Measurements from ENCODE around the gene CDK8.
"Not testable (repeated sequence)": the region's sequence is repeated elsewhere in the genome, so short reads cannot be mapped to it uniquely, and the experiment has no call there.

The CDK8 gene

DNA sequence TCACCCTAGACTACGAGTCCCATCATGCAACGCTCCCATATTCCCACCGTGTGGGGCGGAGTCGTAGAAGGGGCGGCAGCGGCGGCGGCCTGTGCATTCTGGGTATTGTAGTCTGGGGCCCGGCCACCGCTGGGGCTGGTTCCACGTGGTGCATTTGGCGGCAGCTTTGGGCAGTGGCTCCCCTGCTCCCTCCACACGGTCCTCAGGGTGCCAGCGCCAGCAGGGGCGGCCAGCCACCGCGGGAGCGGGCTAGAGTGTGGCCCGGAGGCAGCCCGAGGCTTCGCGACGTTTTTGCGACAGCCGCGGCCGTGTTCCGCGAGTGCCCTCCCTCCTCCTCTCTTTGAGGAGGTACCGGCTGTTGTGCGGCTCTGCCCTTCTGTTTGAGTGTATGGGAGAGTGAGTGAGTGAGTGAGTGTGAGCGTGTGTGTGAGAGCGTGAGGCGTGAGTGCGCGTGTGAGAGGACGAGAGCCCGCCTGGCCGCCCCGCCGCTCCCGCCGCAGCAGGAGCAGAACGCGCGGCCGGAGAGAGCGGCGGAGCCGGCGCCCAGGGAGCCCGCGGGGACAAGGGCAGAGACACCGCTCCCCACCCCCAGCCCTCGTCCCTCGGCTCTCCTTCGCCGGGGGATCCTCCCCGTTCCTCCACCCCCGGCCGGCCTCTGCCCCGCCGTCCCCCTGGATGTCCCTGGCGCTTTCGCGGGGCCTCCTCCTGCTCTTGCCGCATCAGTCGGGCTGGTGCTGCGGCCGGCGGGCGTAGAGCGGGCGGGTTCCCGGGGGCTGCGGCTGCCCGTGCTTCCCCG is at the start of gene CDK8:
Gene CDK8, plus strand, starts transcription at position 343 of the 796 bp plus-strand sequence. CDS start 513 bp downstream, outside the sequence.
- DNase-seq = no peak

DNA sequence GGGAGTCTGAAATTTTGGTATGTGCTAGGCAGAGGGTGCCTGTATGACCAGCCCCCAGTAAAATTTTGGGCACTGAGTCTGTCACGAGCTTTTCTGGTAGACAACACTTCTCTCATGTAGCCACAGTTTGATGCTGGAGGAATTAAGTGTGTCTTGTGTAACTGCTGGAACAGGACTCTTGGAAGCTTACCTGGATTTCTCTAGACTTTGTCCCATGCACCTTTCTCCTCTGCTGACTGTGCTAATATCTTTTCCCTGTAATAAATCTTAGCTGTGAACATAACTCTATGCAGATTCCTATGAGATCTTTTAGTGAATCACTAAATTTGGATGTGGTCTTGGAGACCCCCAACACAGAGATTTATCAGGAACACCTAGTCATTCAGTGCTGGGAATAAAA is 45.6 kb upstream of the CDK8 start:
- DNase-seq = no peak

DNA sequence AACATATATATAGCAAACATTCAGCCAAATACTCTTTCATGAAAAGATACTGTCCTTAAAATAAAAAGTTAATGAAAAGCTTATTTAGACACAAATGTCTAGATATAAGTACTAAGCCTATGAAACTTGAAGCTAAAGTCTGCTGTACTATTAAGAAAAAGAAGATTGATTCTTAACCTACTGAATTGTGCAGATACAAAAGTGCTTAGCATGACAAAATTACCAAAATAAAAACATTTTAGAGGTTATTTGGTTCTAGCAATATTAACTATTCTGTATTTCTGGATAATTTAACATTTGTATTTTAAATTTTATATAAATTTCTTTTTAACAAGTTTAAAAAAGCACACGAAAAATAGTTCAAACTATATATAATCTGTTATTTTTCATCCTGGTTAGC is 40.6 kb upstream of the CDK8 start:
- DNase-seq = no peak

DNA sequence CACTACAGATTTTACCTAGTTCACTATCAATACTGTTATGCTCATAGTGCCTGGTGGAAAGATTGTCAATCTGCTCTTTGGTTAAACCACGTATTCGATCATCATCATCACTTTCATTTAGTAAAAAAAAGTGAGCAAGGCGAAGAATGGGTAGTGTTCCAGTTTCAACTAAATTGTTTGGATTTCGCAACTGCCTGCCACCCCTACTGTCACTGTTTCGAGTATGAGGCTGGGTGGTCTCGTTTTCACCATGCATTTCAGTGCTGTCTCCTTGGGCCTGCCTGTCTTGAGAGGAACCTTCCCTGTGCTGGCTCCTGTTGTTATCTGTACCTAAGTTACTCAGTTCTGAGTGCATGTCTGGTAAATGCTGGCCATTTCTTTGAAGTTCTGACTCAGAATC is 39.9 kb upstream of the CDK8 start:
- DNase-seq = no peak

DNA sequence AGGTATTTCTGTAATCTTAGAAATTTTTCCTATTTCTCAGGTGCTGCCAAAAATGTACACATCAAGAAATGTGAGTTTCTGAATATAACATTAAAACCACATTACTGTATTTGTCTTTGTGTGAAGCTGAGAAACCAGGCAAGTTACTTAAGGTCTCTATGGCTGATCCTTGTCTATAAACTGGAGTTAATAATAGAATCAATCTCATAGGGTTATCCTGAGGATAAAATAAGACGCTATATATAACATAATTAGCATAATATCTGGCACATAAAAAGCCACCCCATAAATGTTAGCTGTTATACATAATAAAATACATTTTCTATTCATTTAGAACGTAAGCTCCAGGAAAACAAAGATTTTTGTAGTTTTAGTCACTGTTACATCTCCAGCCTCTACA is 37.9 kb upstream of the CDK8 start:
- DNase-seq = no peak

DNA sequence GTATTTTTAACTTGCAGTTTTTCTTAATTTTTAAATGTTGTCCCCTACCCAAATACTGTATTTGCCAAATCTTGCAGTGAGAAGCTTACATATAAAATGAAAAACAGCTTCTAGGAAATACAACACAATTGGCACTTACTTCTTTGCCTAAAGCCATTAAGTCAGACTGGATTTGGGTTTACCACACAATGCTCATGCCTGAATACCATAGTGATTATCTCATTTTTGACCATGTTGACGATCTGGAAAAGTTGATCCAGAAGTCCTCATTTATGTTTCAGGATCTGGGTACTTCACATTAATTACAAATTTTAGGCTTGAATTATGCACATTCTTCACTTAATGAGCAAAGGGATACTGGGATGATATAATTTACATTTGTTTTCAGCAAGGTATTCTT is 34.2 kb upstream of the CDK8 start:
- no peak for DNase-seq

DNA sequence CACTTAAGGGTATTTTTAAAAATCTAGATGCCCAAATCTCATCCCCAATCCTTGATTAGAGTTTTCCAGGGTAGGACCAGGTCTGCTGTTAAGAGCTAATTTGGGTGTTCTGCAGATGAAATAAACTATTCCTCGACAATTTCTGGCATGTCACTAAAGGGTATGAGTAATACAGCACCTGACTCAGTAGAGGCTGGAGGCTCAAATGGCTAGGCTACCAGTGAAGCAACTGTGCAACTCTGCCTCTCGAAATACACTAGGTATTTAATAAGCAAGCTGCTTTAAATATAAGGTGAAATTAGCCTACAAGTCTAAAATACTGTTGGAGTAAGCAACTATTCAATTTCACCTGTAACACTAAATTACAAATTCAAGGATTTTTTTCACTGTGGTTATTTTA is 33.4 kb upstream of the CDK8 start:
- no peak for DNase-seq

DNA sequence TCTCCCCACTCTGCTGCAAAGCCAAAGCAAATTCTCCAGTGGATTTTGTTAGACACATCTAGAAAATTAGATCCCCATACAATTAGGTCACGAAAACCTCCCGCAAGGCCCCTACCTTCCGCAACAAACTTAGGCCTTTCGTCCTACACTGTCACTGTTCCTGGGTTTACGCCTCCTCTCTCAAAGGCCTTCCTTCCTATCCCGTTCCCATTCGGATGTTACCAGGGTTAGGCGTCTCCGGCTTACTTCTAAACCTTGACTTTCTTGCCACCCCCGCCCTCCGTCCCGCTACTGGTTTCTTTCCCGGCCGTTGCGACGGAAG is 32.6 kb upstream of the CDK8 start:
- DNase-seq = no peak

DNA sequence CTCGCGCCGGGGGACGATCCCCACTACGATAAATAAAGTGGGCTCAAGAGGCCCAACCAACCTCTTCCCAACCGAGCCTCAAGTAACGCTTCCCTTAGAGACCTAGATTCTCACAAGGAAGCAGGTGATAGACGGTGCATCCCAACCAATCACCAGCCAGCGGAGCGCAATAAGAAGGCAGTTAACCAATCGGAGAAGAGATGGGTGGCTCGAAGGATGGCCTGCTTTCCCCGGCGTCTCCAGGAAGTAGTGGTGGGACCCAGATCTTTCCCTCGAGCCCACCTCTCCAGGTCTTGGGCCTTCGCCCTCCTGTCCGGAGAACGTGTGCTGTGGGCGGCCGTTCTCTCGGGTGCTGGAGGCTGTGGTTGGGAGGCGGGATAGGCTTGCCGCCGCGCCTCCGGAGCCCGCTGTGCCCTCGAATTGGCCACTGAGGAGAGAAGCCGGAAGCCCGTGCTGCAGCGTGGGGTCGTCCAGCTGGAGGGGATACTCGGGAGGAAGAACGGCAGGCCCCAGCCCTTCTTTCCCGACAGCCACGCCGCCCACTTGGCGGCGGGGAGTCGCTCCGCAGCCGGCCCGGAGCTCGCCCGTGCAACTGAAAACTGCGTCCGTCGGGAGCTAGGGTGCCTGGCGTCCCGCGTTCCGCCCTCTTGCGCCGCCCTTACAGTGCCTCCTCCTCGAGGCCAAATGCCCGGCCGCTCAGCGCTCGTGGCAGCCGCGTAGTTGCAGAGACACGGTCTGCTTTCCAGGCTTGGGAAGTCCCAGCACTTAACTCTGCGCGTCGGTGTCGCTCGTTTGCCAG is 32.0 kb upstream of the CDK8 start, which contains the start of gene RNF6:
Gene RNF6, minus strand, starts transcription at position 594 of the 799 bp plus-strand sequence. CDS start 2,665 bp downstream, outside the sequence.
- DNase-seq = peak; percentile 35

DNA sequence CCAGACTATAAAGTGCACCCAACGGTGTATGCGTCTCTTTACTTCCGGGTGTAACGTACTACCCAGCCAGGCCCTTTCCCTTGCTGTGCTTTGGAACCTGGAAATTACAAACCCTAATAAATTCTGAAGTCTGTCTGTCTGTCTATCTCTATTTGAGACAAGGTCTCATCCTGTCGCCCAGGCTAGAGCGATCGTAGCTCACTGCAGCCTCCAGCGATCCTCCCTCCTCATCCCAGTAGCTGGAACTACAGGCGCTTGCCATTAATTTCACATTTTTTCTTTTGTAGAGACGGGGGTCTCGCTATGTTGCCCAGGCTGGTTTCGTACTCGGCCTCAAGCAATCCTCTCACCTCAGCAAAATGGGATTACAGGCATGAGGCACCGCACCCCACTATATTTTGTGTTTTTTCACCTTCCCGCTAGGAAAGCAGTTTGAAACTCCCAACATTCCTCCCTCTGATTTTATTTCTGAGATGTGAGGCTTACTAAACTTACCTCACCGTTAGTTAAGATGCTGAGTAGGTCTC is 31.3 kb upstream of the CDK8 start:
- DNase-seq = no peak

DNA sequence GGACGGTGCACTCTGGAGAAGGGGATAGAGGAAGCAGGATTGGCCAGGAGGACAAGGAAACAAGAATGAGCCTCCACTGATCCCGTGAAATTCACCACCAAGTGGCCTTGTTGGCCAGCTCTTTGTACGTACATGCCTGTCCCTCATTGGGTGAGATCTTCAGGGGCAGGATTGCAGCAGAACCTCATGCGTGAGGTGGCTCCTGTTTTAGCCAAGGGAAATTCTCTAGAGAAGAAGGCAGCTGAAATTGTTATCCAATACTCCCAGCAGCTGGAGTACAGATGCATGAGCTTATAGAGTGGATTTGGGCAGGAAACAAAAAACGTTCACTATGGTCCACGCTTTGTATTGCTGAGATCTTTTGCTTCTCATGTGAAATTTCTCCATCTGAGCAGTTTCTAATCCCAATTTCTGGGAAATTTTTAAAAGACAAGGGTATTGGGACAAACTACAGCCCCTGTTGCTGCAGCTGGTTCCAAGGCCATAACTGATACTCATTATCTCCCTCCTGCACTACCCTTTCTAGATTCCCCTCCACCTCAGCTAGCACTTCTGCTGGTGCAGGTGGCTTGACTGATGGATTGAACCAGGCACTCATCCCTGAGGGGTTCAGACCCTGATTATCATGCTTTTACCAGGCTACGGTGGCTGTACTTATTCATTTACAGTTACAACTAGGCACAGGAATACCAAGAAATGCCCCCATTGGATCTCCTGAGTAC is 27.9 kb upstream of the CDK8 start:
- DNase-seq = no peak

DNA sequence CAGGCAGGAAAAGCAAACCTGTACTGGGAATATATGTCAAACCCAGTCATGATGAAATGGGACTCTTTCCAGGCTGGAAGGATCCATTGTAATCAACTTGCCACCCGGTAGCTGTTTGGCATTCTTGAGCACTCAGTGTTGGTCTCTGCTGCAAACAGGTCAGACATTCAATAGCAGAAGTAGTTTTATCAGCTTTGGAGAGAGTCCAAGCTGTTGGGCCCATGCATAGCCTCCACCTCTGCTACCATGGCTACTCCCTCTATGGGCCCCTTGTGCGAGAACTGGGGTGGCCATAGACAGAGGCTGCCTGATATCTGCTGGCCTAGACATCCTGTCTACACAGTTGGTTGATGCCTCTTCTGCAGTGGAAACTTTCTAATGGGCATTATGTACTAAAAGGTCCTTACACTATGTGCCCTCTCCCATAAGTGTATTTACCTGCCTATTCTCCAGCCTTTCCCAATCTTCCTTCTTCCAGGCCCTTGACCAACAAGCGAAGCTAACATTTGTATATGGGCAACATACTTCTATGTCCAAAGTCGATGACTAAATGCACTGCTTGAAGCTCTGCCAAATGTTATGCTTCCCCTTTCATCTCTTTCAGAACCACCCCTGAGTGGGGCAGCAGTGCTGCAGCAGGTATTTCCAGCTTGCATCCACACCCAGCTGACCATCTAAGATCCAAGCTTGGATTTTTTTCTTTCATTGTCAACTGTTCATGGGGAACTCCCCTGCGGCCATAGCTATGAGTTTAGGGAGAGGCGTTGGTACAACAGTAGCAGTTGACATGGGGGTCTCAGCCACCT is 26.6 kb upstream of the CDK8 start:
- DNase-seq = no peak

DNA sequence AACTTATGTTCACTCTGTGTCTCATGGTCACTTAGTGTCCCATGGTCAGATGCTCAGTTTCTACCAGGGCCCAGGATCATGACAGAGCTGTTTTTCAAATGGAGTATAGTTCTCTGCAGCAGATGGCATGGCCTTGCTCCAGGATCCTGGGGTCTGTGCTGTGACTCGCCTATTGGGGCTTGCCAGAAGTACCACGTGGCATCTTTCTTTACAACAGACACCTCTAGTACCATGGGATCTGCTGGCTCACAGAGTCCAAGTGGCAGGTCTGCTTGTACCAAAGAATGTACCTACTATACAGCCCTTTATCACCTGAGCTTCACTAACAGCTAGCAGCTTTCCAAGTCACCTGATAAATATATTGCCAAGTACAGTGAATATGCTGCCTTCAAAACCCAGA is 25.8 kb upstream of the CDK8 start:
- DNase-seq = no peak

DNA sequence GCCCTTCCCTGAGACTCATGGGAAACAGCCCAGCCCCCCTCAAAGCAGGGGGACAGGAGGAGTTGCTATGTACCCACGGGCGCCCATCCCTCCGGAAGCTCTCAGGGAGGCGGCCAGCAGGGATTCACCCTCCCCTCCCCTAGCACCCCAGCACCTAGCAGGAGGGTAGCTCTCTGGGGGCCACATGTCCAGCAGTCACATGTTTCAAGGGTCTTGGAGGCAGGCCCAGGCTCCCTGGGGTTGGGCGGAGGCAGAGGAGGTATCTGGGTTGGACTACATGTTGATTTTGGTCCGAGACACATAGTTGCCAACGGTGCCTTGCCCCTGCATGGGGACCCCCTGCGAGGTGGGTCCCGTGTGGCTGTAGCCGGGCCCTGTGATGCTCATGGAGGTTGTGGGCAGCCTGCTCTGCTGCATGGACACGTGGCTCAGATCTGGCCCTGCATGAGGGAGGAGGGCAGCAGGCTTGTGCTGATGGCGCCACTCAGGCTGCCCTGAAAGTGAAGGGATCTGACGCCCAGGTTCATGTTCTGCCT is 24.8 kb upstream of the CDK8 start:
- DNase-seq = no peak

DNA sequence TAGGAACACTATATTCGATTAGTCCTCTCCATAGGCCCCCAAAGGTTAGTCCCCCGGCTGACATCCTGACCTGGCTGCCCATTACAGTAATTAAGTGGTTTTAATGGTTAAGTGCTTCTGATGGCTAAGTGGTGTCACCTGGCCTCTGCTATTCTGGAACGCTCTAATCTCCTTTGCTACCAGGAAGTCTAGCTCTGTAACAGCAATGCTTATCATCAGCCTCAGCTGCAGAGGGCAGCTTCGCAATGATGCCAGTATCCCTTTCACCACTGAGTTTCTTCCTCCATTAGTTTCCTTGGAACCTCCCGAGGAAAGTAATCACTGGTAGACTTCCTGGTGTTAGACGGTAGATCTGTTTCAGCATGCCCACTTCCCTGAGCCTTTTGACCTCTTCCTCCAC is 23.2 kb upstream of the CDK8 start:
- no peak for DNase-seq

DNA sequence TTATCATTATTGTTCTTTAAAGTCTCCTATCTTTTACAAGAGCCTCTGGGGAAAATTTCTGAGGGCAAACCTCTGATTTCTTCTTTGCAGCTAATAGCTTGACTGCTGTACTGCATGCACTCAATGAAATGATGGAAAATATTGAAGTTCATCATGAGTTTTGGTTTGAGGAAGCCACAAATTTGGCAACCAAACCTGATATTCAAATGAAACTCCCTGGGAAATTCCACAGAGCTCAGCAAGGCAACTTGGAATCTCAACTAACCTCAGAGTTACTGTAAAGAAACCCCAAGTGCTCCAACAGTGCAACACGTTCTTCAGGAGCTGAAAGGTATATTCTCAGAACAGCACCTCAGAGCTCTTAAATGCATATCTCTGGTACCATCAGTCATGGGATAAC is 17.6 kb upstream of the CDK8 start:
- no peak for DNase-seq

DNA sequence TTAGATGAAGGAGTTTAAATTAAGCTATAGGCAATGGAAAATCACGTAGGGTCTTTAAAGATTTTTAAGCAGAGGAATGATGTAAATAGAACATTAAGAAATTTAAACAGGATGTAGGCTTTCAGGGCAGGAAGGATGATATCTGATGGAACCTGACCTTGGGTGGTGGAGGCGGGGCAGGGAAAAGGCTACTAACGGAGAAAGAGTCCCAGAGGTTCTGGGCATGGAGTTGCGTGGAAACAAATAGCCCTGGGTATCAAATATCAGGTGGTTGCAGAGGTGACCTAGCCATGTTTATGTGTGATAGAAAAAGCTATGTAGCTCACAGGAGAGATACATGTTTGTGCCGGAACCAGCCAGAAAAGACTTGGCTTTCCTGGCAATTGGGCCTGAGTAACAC is 7.8 kb upstream of the CDK8 start:
- no peak for DNase-seq

DNA sequence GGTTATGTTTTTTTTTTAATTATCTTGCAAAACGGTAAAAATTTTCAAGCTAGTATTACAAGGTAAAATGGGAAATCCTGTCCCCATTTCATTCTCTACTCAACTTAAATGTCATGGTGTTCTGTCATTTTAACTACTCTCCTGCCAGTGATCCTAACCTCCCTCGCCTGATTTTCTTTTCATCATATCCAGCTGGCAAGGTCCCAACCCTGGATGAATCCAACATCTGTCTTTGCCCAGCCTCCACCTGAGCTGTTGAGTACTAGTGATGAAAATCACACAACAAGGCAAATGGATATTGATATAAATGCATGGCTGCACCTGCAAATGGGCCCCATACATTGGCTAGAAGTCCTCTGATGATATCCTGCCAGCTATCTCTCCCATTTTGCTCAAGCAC is 6.9 kb upstream of the CDK8 start:
- no peak for DNase-seq

DNA sequence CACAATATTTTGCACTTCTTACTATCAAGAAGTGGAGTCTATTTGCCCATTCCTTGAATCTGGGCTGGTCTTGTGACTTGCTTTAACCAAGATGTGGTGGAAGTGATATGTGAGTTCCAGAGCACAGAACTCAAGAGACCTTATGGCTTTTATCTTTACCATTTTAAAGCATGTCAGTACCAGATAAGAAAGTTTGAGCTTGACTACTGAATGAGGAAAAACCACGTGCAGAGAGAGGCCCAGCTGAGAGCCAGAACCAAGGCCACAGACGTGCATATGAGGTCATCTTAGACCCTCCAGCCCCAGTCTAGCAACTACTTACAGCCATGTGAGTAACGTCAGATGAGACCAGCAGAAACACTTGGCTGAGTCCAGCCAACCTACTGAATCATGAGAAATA is 6.3 kb upstream of the CDK8 start:
- no peak for DNase-seq

DNA sequence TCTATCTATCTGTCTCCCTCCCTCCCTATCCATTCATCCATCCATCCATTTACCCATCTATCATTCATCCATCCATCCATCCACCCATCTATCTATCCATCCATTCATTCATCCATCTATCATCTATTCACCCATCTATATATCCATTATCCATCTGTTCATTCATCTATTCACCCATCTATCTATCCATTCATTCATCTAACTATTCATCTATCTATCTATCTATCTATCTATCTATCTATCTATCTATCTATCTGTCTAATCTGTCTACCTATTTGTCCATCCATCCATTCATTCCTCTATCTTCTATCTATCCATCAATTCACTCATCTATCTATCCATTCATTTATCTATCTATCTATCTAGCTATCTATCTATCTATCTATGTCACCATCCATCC is 4.4 kb upstream of the CDK8 start:
- no peak for DNase-seq

DNA sequence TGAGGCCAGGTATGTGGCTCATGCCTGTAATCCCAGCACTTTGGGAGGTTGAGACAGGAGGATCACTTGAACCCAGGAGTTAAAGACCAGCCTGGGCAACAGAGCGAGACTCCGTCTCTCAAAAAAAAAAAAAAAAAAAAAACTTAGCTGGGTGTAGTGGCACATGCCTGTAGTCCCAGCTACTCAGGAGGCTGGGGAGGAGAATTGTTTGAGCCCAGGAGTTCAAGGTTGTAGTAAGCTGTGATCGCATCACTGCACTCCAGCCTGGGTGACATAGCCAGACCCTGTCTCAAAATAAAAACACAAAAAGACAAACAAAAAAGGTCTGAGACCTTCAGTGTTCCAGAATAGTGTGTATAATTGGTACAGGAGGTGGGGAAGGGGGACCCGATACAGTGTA is 1.9 kb upstream of the CDK8 start:
- DNase-seq = not testable (repeated sequence)

DNA sequence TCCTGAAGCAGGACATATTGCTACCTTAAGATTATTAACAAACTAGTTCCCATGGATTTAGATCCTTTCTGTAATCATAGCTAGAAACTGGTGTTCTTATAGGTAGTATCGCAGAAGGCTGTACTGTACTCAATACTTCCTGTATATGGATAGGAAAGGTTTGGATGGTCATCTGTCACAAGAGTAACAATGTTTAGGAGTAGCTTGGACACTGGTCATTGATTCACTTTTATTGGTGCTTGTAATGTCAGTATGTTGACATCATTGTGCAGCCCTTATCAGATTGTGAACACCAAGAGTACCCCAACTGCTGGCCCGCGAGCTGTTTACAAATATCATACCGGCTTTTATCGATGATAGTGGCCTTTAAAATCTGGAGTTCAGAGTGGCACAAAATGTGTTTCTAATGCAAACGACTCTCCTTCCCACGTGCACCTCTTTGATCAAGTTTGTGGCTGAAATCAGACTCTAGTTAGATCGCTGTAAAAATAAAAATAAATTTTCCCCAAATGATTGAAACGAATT is 605 bp upstream of the CDK8 start:
- DNase-seq = no peak

Data from cortex of kidney (tissue), 1 donor.